ENCODE data around the gene GPR50.

The GPR50 gene

GRCh38 chrX:151226941-151227340 is 50.6 kb downstream of the GPR50 start:
- no peak for TF ChIP-seq CTCF (IDR thresholded peaks at IDR 0.05; ENCODE audit: borderline replicate concordance, insufficient read depth, low read depth, low read length)
- no peak overlapping the region for H3K4me3 ChIP-seq (ENCODE audit: low read depth, low read length)

DNA sequence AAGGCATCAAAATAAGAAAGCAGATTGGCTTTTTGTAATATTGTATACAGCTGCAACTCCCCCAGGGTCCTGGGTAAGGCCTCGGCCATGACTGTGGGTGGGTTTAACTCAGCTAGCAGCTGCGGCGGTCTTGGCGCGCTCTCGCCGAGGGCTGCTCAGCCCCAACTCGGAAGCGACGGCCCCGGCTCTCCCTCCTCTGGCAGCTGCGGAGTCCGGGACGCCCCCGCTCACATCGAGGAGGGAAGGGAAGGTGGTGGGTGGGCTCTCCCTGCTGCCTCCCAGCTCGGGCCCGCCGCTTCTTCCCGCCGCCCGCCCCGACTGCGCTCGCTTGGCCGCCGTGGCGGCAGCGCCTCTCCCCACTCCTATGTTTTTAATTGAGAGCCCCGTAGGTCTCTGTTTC is 51.2 kb downstream of the GPR50 start:
- H3K4me3 ChIP-seq (ENCODE audit: low read depth, low read length): no peak overlapping the region

DNA sequence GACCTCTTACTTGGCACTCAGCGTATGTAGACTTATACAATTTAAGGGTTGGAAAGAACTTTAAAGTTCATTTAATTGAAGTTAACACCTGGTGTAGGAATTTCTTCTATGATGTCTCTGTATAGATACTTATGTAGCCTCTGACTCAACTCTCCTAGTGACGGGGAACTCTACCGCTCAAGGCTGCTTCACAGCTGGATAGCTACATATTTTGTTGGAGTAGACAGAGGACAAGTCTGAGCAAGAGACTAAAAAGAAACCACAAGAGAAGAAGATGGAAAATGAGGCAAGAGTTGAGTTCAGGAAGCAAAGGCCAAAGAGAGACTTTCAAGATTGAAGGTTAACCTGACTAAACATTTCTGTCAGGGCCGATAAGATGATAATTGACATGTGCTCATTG is 52.6 kb downstream of the GPR50 start:
- TF ChIP-seq CTCF (IDR thresholded peaks at IDR 0.05; ENCODE audit: borderline replicate concordance, insufficient read depth, low read depth, low read length): no peak
- no peak overlapping the region for H3K4me3 ChIP-seq (ENCODE audit: low read depth, low read length)

More for the DNA sequence above, 51.2 kb downstream of the GPR50 start:
- no peak for TF ChIP-seq CTCF (IDR thresholded peaks at IDR 0.05; ENCODE audit: borderline replicate concordance, insufficient read depth, low read depth, low read length)

Data from GM12875 (cell line).